Measurements from ENCODE around the gene CHMP2B. TPM values are rescaled to one million over a fixed set of nuclear protein-coding genes. Genes with fewer than 3 reads are reported as not detected.

Gene CHMP2B
- total RNA-seq, 1 experiment from 2014 or later, result 49.4 TPM

GRCh38 chr3:87261925-87262324, 34.8 kb downstream of the CHMP2B start:
- ChIA-PET CTCF (no interaction called here), POLR2A (ENCODE audit: unreplicated experiment) (no interaction called here)
- BruUV-seq (replicated peaks), result no TSS peak
- no peak for DNase-seq
- Histone ChIP-seq H3K9ac (ENCODE audit: low read length) (no peak overlapping the region), H3K79me2 (ENCODE audit: low read length) (no peaks in the 10 kb centered on the region), H4K20me1 (ENCODE audit: low read length) (no peaks in the 10 kb centered on the region), H3K9me2 (replicated peaks; ENCODE audit: low read length) (no peaks in the 10 kb centered on the region), H2AFZ (ENCODE audit: low read length) (peak overlapping the region; percentile 14), H3K4me3 (ENCODE audit: low read length) (no peak overlapping the region), H3F3A (ENCODE audit: low read length, unreplicated experiment) (peaks cover 3% of the 10 kb centered on the region), H3K36me3 (ENCODE audit: low read depth, low read length) (no peaks in the 10 kb centered on the region), H3K9me3 (ENCODE audit: low read length) (no peaks in the 10 kb centered on the region), H3K27ac (ENCODE audit: low read length) (no peak overlapping the region), H3K27me3 (ENCODE audit: low read length) (no peaks in the 10 kb centered on the region), H3K4me1 (ENCODE audit: insufficient read depth, low read length) (peaks cover 20% of the 10 kb centered on the region), H3K4me2 (ENCODE audit: low read length) (peak overlapping the region; percentile 2; the same call in 1 of the 2 replicates)
- no peak for TF ChIP-seq EZH2phosphoT487 (IDR thresholded peaks at IDR 0.05; ENCODE audit: borderline replicate concordance, low read length)
- TF ChIP-seq CTCF (conservative IDR thresholded peaks at IDR 0.05; ENCODE audit: low read depth, low read length), result no peak
- TF ChIP-seq EZH2 (IDR thresholded peaks at IDR 0.05; ENCODE audit: low read length, unreplicated experiment), result no peak
- intact Hi-C loops (cut with micrococcal nuclease), result loop anchor here (5.0 to 10.0 kb wide), 3 partner anchors 35 to 853 kb away; no protein-coding TSS in a partner anchor
- no peak for ATAC-seq

GRCh38 chr3:87267953-87268645, 41.0 kb downstream of the CHMP2B start:
- H3F3A ChIP-seq (ENCODE audit: low read length, unreplicated experiment), result peaks cover 3% of the 10 kb centered on the region
- H4K20me1 ChIP-seq (ENCODE audit: low read length), result no peaks in the 10 kb centered on the region
- TF ChIP-seq EZH2 (IDR thresholded peaks at IDR 0.05; ENCODE audit: low read length, unreplicated experiment) (no peak), EZH2phosphoT487 (IDR thresholded peaks at IDR 0.05; ENCODE audit: borderline replicate concordance, low read length) (no peak), CTCF (conservative IDR thresholded peaks at IDR 0.05; ENCODE audit: low read depth, low read length) (no peak)
- H3K4me1 ChIP-seq (ENCODE audit: insufficient read depth, low read length), result peaks cover 30% of the 10 kb centered on the region
- H3K79me2 ChIP-seq (ENCODE audit: low read length), result no peaks in the 10 kb centered on the region
- H3K27ac ChIP-seq (ENCODE audit: low read length), result no peak overlapping the region
- no peaks in the 10 kb centered on the region for H3K36me3 ChIP-seq (ENCODE audit: low read depth, low read length)
- no peak overlapping the region for H2AFZ ChIP-seq (ENCODE audit: low read length)
- no peak overlapping the region for H3K4me2 ChIP-seq (ENCODE audit: low read length)
- ChIA-PET POLR2A (ENCODE audit: unreplicated experiment) (no interaction called here), CTCF (no interaction called here)
- no peak overlapping the region for H3K9ac ChIP-seq (ENCODE audit: low read length)
- ATAC-seq (no peak), DNase-seq (no peak)
- no TSS peak for BruUV-seq (replicated peaks)
- no peaks in the 10 kb centered on the region for H3K9me3 ChIP-seq (ENCODE audit: low read length)
- H3K9me2 ChIP-seq (replicated peaks; ENCODE audit: low read length), result no peaks in the 10 kb centered on the region
- intact Hi-C loops (cut with micrococcal nuclease), result loop anchor here (10.0 kb wide), 2 partner anchors 483 to 847 kb away; no protein-coding TSS in a partner anchor
- H3K4me3 ChIP-seq (ENCODE audit: low read length), result no peak overlapping the region
- H3K27me3 ChIP-seq (ENCODE audit: low read length), result no peaks in the 10 kb centered on the region

GRCh38 chr3:87268646-87269211, 41.6 kb downstream of the CHMP2B start:
- no peak overlapping the region for H3K9ac ChIP-seq (ENCODE audit: low read length)
- H3K4me1 ChIP-seq (ENCODE audit: insufficient read depth, low read length), result peaks cover 24% of the 10 kb centered on the region
- H2AFZ ChIP-seq (ENCODE audit: low read length), result no peak overlapping the region
- H3K4me3 ChIP-seq (ENCODE audit: low read length), result no peak overlapping the region
- H3K9me3 ChIP-seq (ENCODE audit: low read length), result no peaks in the 10 kb centered on the region
- H3K27me3 ChIP-seq (ENCODE audit: low read length), result no peaks in the 10 kb centered on the region
- H3F3A ChIP-seq (ENCODE audit: low read length, unreplicated experiment), result peaks cover 3% of the 10 kb centered on the region
- no peak overlapping the region for H3K27ac ChIP-seq (ENCODE audit: low read length)
- DNase-seq (no peak), ATAC-seq (no peak)
- H3K4me2 ChIP-seq (ENCODE audit: low read length), result no peak overlapping the region
- BruUV-seq (replicated peaks), result no TSS peak
- no peaks in the 10 kb centered on the region for H3K9me2 ChIP-seq (replicated peaks; ENCODE audit: low read length)
- H3K36me3 ChIP-seq (ENCODE audit: low read depth, low read length), result no peaks in the 10 kb centered on the region
- no peak for TF ChIP-seq EZH2phosphoT487 (IDR thresholded peaks at IDR 0.05; ENCODE audit: borderline replicate concordance, low read length)
- no peak for TF ChIP-seq EZH2 (IDR thresholded peaks at IDR 0.05; ENCODE audit: low read length, unreplicated experiment)
- no peak for TF ChIP-seq CTCF (conservative IDR thresholded peaks at IDR 0.05; ENCODE audit: low read depth, low read length)
- POLR2A ChIA-PET (ENCODE audit: unreplicated experiment), result no interaction called here
- H4K20me1 ChIP-seq (ENCODE audit: low read length), result no peaks in the 10 kb centered on the region
- intact Hi-C loops (cut with micrococcal nuclease), result loop anchor here (10.0 kb wide), 2 partner anchors 484 to 846 kb away; no protein-coding TSS in a partner anchor
- CTCF ChIA-PET, result no interaction called here
- H3K79me2 ChIP-seq (ENCODE audit: low read length), result no peaks in the 10 kb centered on the region

Data from PC-3 (cell line).